HCT116 (cell line): ENCODE results near the gene KISS1R. TPM values are rescaled to one million over a fixed set of nuclear protein-coding genes. Genes with fewer than 3 reads are reported as not detected.

Experiments
- ATAC-seq: fragments of 200-7000 bp; cut with Tn5 transposase; 2 replicates; pipeline ENCODE4 v1.9.1; 2020; ENCODE audit warnings: mild to moderate bottlenecking, moderate library complexity
- BruUV-seq: library from RNA; stranded (reverse); fragments of 400-500 nt; replicated peaks from 2 replicates; lab custom pipeline; 2021; lab: Mats Ljungman, UMichigan
- CTCF ChIA-PET: fragments of 300-600 bp; sonication (Branson Sonifier 250); formaldehyde crosslinking; loops from one replicate; lab custom pipeline; 2021; ENCODE audit warnings: antibody characterized with exemption; lab: Charles Lee
- POLR2A ChIA-PET: fragments of 300-600, 350-600 bp; sonication (Branson Sonifier 250); formaldehyde crosslinking; loops from one replicate; lab custom pipeline; 2021; ENCODE audit warnings: antibody characterized with exemption; lab: Charles Lee
- RAD21 ChIA-PET, 2 experiments: fragments of 300-600 bp; sonication (Branson Sonifier 250); formaldehyde crosslinking; loops; one replicate each; lab custom pipeline; 2023; ENCODE audit warnings: low total read pairs in 2 of 2; ENCODE audit not compliant: uncharacterized antibody in 2 of 2, unreplicated experiment in 2 of 2, low non-redundant PET in 1 of 2; lab: Charles Lee
- DNase-seq: peaks from one replicate; pipeline ENCODE4 v3.0.0-alpha.2; 2010; ENCODE audit warnings: low read depth, low spot score
- H2AFZ ChIP-seq: fragments of 200-600 bp; shearing (Covaris generic), sonication (generic); 2 replicates; pipeline ENCODE4 v1.6.1; 2017; ENCODE audit warnings: low read depth, mixed run types, mixed read lengths, antibody characterized with exemption, low read length; ENCODE audit not compliant: poor library complexity, severe bottlenecking
- H3K27ac ChIP-seq: 2 replicates; pipeline ENCODE4 v1.5.1; 2012; ENCODE audit warnings: low read depth, low read length
- H3K27me3 ChIP-seq: fragments of 200-600 bp; sonication (generic); 2 replicates; pipeline ENCODE4 v1.6.1; 2016; ENCODE audit warnings: mixed run types, low read length, mixed read lengths; ENCODE audit not compliant: insufficient read depth
- H3K36me3 ChIP-seq, 2 experiments: fragments of 200-500 bp in 1 of 2; fragments of 200-600 bp in 1 of 2; sonication (Bioruptor generic) in 1 of 2; sonication (generic) in 1 of 2; 2 replicates each; pipeline versions ENCODE4 v1.5.1 to v1.6.1; 2014 to 2016; ENCODE audit warnings: low read length in 2 of 2, inconsistent platforms in 1 of 2, mixed read lengths in 1 of 2, mixed run types in 1 of 2; ENCODE audit not compliant: insufficient read depth in 2 of 2, control insufficient read depth in 1 of 2
- H3K4me1 ChIP-seq, 2 experiments: fragments of 200-600 bp in 1 of 2; sonication (generic) in 1 of 2; 2 replicates each; pipeline versions ENCODE4 v1.5.1 to v1.6.1; 2012 to 2017; ENCODE audit warnings: low read length in 2 of 2, inconsistent platforms in 1 of 2, mild to moderate bottlenecking in 1 of 2, mixed read lengths in 1 of 2, mixed run types in 1 of 2, moderate library complexity in 1 of 2; ENCODE audit not compliant: insufficient read depth in 2 of 2, control insufficient read depth in 1 of 2
- H3K4me2 ChIP-seq: fragments of 200-600 bp; sonication (generic); 2 replicates; pipeline ENCODE4 v1.6.1; 2017; ENCODE audit warnings: mixed run types, low read length, mixed read lengths
- H3K4me3 ChIP-seq, 2 experiments: fragments of 200-600 bp in 1 of 2; sonication (generic) in 1 of 2; replicated peaks in 1 of 2; 2 replicates each; pipeline ENCODE4 v1.5.1; 2011 to 2016; ENCODE audit warnings: low read length in 2 of 2, control low read depth in 1 of 2, low read depth in 1 of 2, mild to moderate bottlenecking in 1 of 2, mixed read lengths in 1 of 2, mixed run types in 1 of 2
- H3K79me2 ChIP-seq: fragments of 200-600 bp; sonication (generic); 2 replicates; pipeline ENCODE4 v1.6.1; 2017; ENCODE audit warnings: mild to moderate bottlenecking, mixed run types, low read length, moderate library complexity, mixed read lengths; ENCODE audit not compliant: insufficient read depth
- H3K9ac ChIP-seq: fragments of 200-600 bp; sonication (generic); 2 replicates; pipeline ENCODE4 v1.6.1; 2016; ENCODE audit warnings: low read length, mixed read lengths
- H3K9me2 ChIP-seq: fragments of 200-600 bp; sonication (generic), shearing (Covaris generic); 2 replicates; pipeline ENCODE4 v1.6.1; 2017; ENCODE audit warnings: mixed run types, mild to moderate bottlenecking, moderate library complexity; ENCODE audit not compliant: insufficient read depth
- H3K9me3 ChIP-seq, 2 experiments: fragments of 200-500 bp in 1 of 2; fragments of 200-600 bp in 1 of 2; sonication (Bioruptor generic) in 1 of 2; sonication (generic) in 1 of 2; 2 replicates each; pipeline ENCODE4 v1.6.1; 2014 to 2017; ENCODE audit warnings: low read length in 2 of 2, mixed read lengths in 2 of 2, inconsistent platforms in 1 of 2, low read depth in 1 of 2, mild to moderate bottlenecking in 1 of 2, mixed run types in 1 of 2, moderate library complexity in 1 of 2; ENCODE audit not compliant: control insufficient read depth in 1 of 2, insufficient read depth in 1 of 2
- H4K20me1 ChIP-seq: fragments of 200-600 bp; sonication (generic), shearing (Covaris generic); 2 replicates; pipeline ENCODE4 v1.6.1; 2017; ENCODE audit warnings: mixed run types, mild to moderate bottlenecking, moderate library complexity; ENCODE audit not compliant: insufficient read depth
- CBX3 ChIP-seq: IDR thresholded peaks from 2 replicates; pipeline ENCODE4 v1.6.1; 2012; ENCODE audit warnings: low read depth
- EGR1 ChIP-seq: IDR thresholded peaks from 2 replicates; pipeline ENCODE4 v1.6.1; 2012; ENCODE audit warnings: low read depth
- ELF1 ChIP-seq: IDR thresholded peaks from 2 replicates; pipeline ENCODE4 v1.6.1; 2012; ENCODE audit warnings: low read depth, borderline replicate concordance
- EZH2 ChIP-seq: fragments of 200-600 bp; sonication (generic); IDR thresholded peaks from 2 replicates; pipeline ENCODE4 v1.6.1; 2017; ENCODE audit warnings: antibody characterized with exemption, mixed run types
- EZH2phosphoT487 ChIP-seq: fragments of 200-600 bp; IDR thresholded peaks from 2 replicates; pipeline ENCODE4 v1.6.1; 2018; ENCODE audit warnings: antibody characterized with exemption, borderline replicate concordance
- FOSL1 ChIP-seq: IDR thresholded peaks from 2 replicates; pipeline ENCODE4 v1.6.1; 2012; ENCODE audit warnings: low read depth
- POLR2AphosphoS5 ChIP-seq: IDR thresholded peaks from 2 replicates; pipeline ENCODE4 v1.6.1; 2011; ENCODE audit warnings: mild to moderate bottlenecking, low read depth, low read length, moderate library complexity
- SIN3A ChIP-seq: IDR thresholded peaks from 2 replicates; pipeline ENCODE4 v1.6.1; 2012; ENCODE audit warnings: low read depth
- SP1 ChIP-seq: IDR thresholded peaks from 2 replicates; pipeline ENCODE4 v1.6.1; 2012; ENCODE audit warnings: low read depth
- SRF ChIP-seq: IDR thresholded peaks from 2 replicates; pipeline ENCODE4 v1.6.1; 2012; ENCODE audit warnings: low read depth
- TCF7L2 ChIP-seq: IDR thresholded peaks from 2 replicates; pipeline ENCODE4 v1.7.0; 2011; ENCODE audit warnings: borderline replicate concordance, inconsistent platforms; ENCODE audit not compliant: insufficient read depth, insufficient read length; ENCODE audit errors: extremely low read depth
- YY1 ChIP-seq: IDR thresholded peaks from 2 replicates; pipeline ENCODE4 v1.6.1; 2011; ENCODE audit warnings: low read length, low read depth, moderate library complexity, mild to moderate bottlenecking; ENCODE audit not compliant: insufficient replicate concordance; ENCODE audit errors: extremely low read depth
- ZFX ChIP-seq: fragments of 450-650 bp; IDR thresholded peaks from 2 replicates; pipeline ENCODE4 v1.6.1; 2017
- ZNF274 ChIP-seq: fragments of 200-500 bp; sonication (Bioruptor generic); IDR thresholded peaks from 2 replicates; pipeline ENCODE4 v1.6.1; 2014; ENCODE audit warnings: mild to moderate bottlenecking, low read depth, low read length, inconsistent platforms
- intact Hi-C: fragments of 100-400 bp; cut with micrococcal nuclease; formaldehyde crosslinking; loops from 2 replicates; pipeline ENCODE4 v1.10.0; 2022
- total RNA-seq: library from RNA; stranded (reverse); gene quantifications from one replicate; pipeline ENCODE4 v1.2.1, GENCODE V29; 2021; ENCODE audit not compliant: unreplicated experiment
- TF ChIP-seq, protein P1 (sequence below): IDR thresholded peaks from 2 replicates; pipeline ENCODE4 v1.6.1; 2011; ENCODE audit warnings: mild to moderate bottlenecking, low read length, moderate library complexity; ENCODE audit not compliant: insufficient replicate concordance; ENCODE audit errors: extremely low read depth
- TF ChIP-seq, protein P2 (sequence below), 3 experiments: fragments of 200-600 bp in 1 of 3; sonication (generic) in 1 of 3; IDR thresholded peaks in 2 of 3; conservative IDR thresholded peaks in 1 of 3; 2 replicates each; pipeline ENCODE4 v1.5.1; 2012 to 2017; ENCODE audit warnings: low read depth in 2 of 3, low read length in 2 of 3, antibody characterized with exemption in 1 of 3, borderline replicate concordance in 1 of 3, control low read depth in 1 of 3, mild to moderate bottlenecking in 1 of 3, mixed read lengths in 1 of 3, mixed run types in 1 of 3, moderate library complexity in 1 of 3; ENCODE audit not compliant: insufficient read depth in 1 of 3
- TF ChIP-seq, protein P3 (sequence below): IDR thresholded peaks from 2 replicates; pipeline ENCODE4 v1.6.1; 2012

The KISS1R gene
- total RNA-seq, 1 experiment from 2014 or later: 5.9 TPM

DNA sequence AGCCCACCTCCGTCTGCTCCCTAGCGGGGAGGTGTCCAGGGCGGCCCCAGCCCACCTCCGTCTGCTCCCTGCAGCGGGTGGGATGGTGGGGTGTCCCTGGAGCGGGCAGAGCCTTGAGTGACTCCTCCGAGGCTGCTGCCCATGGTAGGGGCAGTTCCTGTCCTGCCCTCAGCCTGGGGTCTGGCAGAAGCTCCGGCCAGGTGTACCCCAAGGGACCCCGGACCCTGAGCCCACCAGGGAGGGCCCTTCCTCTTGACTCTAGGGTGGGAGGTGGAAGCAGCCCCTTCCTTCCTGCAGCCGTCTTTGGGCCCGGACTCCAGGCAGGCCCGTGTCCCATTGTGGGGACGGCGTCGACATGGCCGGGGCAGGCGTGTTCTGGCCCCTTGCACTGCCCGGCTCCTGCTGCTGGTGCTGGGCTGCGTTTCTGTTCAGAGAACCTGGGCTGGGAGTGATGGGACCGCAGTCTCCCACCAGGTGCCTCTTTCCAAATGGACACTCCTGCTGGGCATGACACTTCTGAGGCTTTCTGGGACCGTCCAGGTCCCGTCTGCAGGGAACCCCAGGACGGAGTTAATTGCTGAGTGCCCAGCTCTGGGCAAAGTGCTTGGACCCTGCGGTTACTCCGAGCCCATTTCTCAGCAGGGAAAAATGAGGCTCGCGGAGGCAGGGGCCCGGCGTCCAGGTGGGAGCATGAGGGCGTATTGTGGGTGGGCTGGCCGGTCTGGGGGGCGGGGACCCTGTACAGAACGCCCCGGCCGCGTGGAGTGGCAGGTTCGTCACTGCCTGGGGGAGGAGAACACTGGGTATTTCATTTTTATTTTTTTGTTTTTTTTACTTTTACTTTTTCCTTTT lies 28.5 kb downstream of the KISS1R start:
- Histone ChIP-seq H2AFZ (no peak overlapping the region), H3K27me3 (no peaks in the 10 kb centered on the region), H3K79me2 (peaks cover 8% of the 10 kb centered on the region; the same call in 1 of the 2 replicates), H3K4me1 (peaks cover 23 to 39% of the 10 kb centered on the region in 2 experiments), H3K9ac (no peak overlapping the region), H3K9me2 (no peaks in the 10 kb centered on the region), H3K9me3 (no peaks in the 10 kb centered on the region), H3K4me3 (no peak overlapping the region)
- POLR2A ChIA-PET: no interaction called here
- TF ChIP-seq TCF7L2 (no peak), ZNF274 (no peak), SIN3A (no peak), FOSL1 (no peak), ZFX (no peak), CBX3 (no peak), ELF1 (no peak), SP1 (no peak), EGR1 (no peak), EZH2 (no peak), EZH2phosphoT487 (no peak), POLR2AphosphoS5 (no peak), YY1 (no peak), SRF (no peak)
- TF ChIP-seq, protein P1, sequence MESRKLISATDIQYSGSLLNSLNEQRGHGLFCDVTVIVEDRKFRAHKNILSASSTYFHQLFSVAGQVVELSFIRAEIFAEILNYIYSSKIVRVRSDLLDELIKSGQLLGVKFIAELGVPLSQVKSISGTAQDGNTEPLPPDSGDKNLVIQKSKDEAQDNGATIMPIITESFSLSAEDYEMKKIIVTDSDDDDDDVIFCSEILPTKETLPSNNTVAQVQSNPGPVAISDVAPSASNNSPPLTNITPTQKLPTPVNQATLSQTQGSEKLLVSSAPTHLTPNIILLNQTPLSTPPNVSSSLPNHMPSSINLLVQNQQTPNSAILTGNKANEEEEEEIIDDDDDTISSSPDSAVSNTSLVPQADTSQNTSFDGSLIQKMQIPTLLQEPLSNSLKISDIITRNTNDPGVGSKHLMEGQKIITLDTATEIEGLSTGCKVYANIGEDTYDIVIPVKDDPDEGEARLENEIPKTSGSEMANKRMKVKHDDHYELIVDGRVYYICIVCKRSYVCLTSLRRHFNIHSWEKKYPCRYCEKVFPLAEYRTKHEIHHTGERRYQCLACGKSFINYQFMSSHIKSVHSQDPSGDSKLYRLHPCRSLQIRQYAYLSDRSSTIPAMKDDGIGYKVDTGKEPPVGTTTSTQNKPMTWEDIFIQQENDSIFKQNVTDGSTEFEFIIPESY: no peak
- TF ChIP-seq, protein P2, sequence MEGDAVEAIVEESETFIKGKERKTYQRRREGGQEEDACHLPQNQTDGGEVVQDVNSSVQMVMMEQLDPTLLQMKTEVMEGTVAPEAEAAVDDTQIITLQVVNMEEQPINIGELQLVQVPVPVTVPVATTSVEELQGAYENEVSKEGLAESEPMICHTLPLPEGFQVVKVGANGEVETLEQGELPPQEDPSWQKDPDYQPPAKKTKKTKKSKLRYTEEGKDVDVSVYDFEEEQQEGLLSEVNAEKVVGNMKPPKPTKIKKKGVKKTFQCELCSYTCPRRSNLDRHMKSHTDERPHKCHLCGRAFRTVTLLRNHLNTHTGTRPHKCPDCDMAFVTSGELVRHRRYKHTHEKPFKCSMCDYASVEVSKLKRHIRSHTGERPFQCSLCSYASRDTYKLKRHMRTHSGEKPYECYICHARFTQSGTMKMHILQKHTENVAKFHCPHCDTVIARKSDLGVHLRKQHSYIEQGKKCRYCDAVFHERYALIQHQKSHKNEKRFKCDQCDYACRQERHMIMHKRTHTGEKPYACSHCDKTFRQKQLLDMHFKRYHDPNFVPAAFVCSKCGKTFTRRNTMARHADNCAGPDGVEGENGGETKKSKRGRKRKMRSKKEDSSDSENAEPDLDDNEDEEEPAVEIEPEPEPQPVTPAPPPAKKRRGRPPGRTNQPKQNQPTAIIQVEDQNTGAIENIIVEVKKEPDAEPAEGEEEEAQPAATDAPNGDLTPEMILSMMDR (IDR thresholded peaks at IDR 0.05 in 2 of 3, conservative IDR thresholded peaks at IDR 0.05 in 1 of 3; ENCODE audit: borderline replicate concordance in 1 of 3, insufficient read depth in 1 of 3, low read depth in 2 of 3, low read length in 2 of 3): no peak
- TF ChIP-seq, protein P3, sequence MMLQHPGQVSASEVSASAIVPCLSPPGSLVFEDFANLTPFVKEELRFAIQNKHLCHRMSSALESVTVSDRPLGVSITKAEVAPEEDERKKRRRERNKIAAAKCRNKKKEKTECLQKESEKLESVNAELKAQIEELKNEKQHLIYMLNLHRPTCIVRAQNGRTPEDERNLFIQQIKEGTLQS: no peak
- TF ChIP-seq, all 23 proteins: peak for 0
- H3K27ac ChIP-seq: no peak overlapping the region
- CTCF ChIA-PET: no interaction called here
- no peaks in the 10 kb centered on the region; a peak in 1 of 4 replicates for H3K36me3 ChIP-seq
- no peak overlapping the region for H3K4me2 ChIP-seq
- DNase-seq: no peak
- intact Hi-C loops: no loop called here
- H4K20me1 ChIP-seq: no peaks in the 10 kb centered on the region
- ATAC-seq: no peak
- RAD21 ChIA-PET: no interaction called here
- BruUV-seq: no TSS peak
